Activated CD4-positive, alpha-beta T cell treated with anti-CD3 and anti-CD28 coated beads for 48 hours (primary cell): ENCODE measurements around the gene WSCD2.
A peak's percentile ranks its signal among the peaks of the same experiment; 100 is the strongest.

Experiments
- DNase-seq: peaks from one replicate; pipeline ENCODE4 v3.0.0-alpha.2; 2020

WSCD2 gene

GRCh38 chr12:108129017-108129812 is at the start of gene WSCD2:
WSCD2 (plus strand) TSS chr12:108129288; CDS start chr12:108195833, 66,545 bp downstream.
- peak; percentile 6 for DNase-seq

GRCh38 chr12:108079721-108080120 is 49.4 kb upstream of the WSCD2 start:
- no peak for DNase-seq

- DNase-seq: no peak
Measured at GRCh38 chr12:108080363-108080762, 48.7 kb upstream of the WSCD2 start.

GRCh38 chr12:108082485-108082884 is 46.6 kb upstream of the WSCD2 start:
- DNase-seq: no peak

- no peak for DNase-seq
Measured at GRCh38 chr12:108087900-108088299, 41.2 kb upstream of the WSCD2 start.

- DNase-seq: no peak
Measured at GRCh38 chr12:108090107-108090899, 38.8 kb upstream of the WSCD2 start.

GRCh38 chr12:108090932-108091678 is 38.0 kb upstream of the WSCD2 start:
- DNase-seq: no peak

GRCh38 chr12:108091679-108092051 is 37.4 kb upstream of the WSCD2 start:
- no peak for DNase-seq

GRCh38 chr12:108093209-108093608 is 35.9 kb upstream of the WSCD2 start:
- DNase-seq: no peak

GRCh38 chr12:108094056-108094649 is 34.9 kb upstream of the WSCD2 start:
- no peak for DNase-seq

GRCh38 chr12:108097160-108097911 is 31.8 kb upstream of the WSCD2 start:
- DNase-seq: no peak

GRCh38 chr12:108098374-108098773 is 30.7 kb upstream of the WSCD2 start:
- DNase-seq: no peak

- no peak for DNase-seq
Measured at GRCh38 chr12:108099073-108099472, 30.0 kb upstream of the WSCD2 start.

- no peak for DNase-seq
Measured at GRCh38 chr12:108099778-108100489, 29.2 kb upstream of the WSCD2 start.

GRCh38 chr12:108101605-108102175 is 27.4 kb upstream of the WSCD2 start:
- DNase-seq: no peak

- DNase-seq: no peak
Measured at GRCh38 chr12:108102363-108102762, 26.7 kb upstream of the WSCD2 start.

- DNase-seq: no peak
Measured at GRCh38 chr12:108103087-108103486, 26.0 kb upstream of the WSCD2 start.

GRCh38 chr12:108103517-108103916 is 25.6 kb upstream of the WSCD2 start:
- no peak for DNase-seq

GRCh38 chr12:108104657-108105056 is 24.4 kb upstream of the WSCD2 start:
- no peak for DNase-seq

- DNase-seq: no peak
Measured at GRCh38 chr12:108106599-108106998, 22.5 kb upstream of the WSCD2 start.

GRCh38 chr12:108107293-108107692 is 21.8 kb upstream of the WSCD2 start:
- DNase-seq: no peak
